HG02981 (cell line): ENCODE measurements around the gene NUBPL.
"Not testable (repeated sequence)": the region's sequence is repeated elsewhere in the genome, so short reads cannot be mapped to it uniquely, and the experiment has no call there.

Experiments
- ATAC-seq: cut with Tn5 transposase; IDR thresholded peaks from one replicate; pipeline ENCODE4 v1.9.1; 2021; ENCODE audit warnings: mild to moderate bottlenecking, moderate library complexity; ENCODE audit not compliant: unreplicated experiment

Gene NUBPL

GRCh38 chr14:31718985-31719384 lies 157.8 kb downstream of the NUBPL start:
- ATAC-seq, result no peak

DNA sequence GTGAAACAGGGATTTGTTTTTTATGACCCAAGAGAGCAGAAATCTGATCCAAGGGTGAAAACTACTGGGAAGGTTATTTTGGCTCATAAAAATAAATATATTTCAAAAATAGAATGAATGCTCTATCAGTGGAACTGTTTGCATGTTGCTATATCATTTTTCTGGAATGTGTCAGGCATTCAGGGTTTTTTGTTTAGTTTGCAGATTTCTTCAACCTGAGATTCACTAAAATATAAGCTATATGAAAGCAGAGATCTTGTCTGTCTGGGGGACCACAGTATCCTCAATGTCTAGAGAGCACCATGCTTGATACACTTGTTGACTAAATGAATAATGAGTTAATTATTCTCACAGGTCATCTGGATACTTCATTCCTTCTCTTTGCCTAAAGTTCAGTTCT lies 165.1 kb downstream of the NUBPL start:
- no peak for ATAC-seq

GRCh38 chr14:31727797-31728196 lies 166.6 kb downstream of the NUBPL start:
- no peak for ATAC-seq

GRCh38 chr14:31740688-31741087 lies 179.5 kb downstream of the NUBPL start:
- no peak for ATAC-seq

- no peak for ATAC-seq
Measured at GRCh38 chr14:31745741-31746140, 184.5 kb downstream of the NUBPL start.

DNA sequence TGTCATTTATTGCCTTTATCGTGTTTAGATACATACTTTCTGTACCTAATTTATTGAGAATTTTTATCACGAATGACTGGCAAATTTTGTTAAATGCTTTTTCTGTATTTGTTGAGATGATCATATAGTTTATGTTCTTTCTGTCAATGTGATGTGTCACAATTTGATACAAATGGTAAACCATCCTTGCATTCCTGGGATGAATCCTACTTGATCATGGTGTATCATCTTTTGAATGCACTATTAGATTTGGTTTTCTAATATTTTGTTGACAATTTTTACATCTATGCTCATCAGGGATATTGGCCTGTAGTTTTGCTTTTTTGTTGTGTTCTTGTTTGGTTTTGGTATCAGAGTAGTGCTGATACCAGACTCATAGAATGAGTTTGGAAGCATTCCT lies 185.1 kb downstream of the NUBPL start:
- no peak for ATAC-seq

- no peak for ATAC-seq
Measured at GRCh38 chr14:31749275-31749674, 188.1 kb downstream of the NUBPL start.

DNA sequence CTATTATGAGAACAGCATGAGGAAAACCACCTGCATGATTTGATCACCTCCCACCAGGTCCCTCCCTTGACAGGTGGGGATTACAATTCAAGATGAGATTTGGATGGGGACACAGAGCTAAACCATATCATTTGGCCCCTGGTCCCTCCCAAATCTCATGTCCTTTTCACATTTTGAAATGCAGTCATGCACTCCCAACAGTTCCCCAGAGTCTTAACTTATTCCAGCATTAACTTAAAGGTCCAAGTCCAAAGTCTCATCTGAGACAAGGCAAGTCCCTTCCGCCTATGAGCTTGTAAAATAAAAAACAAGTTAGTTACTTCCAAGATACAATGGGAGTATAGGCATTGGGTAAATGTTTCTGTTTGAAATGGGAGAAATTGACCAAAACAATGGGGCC lies 189.8 kb downstream of the NUBPL start:
- not testable (repeated sequence) for ATAC-seq

DNA sequence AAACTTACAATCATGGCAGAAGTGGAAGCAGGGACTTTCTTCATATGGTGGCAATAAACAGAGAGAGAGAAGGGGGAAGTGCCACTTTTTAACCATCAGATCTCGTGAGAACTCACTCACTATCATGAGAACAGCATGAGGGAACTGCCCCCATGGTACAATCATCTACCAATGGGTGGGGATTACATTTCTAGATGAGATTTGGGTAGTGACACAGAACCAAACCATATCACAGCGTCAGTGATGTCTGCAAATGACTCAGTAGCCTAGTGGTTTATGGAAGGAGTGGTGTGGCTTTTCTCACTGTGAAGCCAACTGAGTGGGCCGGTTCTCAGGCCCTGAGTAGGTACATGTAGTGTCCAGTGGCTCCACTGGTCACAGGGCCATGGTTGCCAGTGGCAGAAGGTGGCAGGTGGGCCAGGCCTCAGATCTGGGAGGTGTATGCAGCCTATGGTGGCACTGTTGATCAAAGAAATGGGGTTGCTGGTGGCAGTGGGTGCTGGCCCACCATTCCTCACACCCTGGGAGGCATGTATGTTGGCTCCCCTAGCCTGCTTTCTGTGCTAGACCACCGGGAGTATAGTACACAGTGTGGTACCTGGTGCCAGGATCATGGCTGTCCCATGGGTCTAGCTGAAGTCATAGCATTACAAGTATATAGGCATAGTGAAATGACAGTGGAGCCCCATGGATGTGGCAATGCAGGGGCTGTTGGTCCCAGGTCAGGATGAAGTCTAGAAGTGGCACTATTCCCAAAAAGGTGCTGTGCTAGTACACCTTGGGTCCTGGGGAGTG lies 191.9 kb downstream of the NUBPL start:
- no peak for ATAC-seq

DNA sequence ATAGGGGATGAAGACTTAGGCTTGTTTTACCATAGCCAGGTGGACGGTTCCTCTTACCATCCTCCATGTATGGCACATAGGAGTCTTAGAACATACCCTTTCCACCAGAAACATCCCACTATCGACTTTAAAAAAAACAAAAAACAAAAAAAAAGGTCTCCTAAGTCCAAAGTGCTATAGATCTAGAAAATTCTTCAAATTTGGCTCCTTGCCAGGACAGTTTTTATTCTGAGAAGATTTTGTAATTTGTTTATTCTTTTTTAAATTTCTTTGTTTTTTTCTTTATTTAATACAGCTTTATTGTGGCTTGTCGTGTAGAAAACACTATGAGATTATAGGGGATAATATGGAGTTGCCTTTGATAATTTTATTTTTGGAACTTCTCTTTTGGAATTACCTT lies 197.7 kb downstream of the NUBPL start:
- no peak for ATAC-seq

- ATAC-seq, result no peak
Measured at GRCh38 chr14:31760277-31760676, 199.1 kb downstream of the NUBPL start.

GRCh38 chr14:31761325-31761724 lies 200.1 kb downstream of the NUBPL start:
- ATAC-seq, result no peak

- ATAC-seq, result no peak
Measured at GRCh38 chr14:31763041-31763440, 201.8 kb downstream of the NUBPL start.

- no peak for ATAC-seq
Measured at GRCh38 chr14:31766315-31766892, 205.2 kb downstream of the NUBPL start.

GRCh38 chr14:31768355-31768754 lies 207.2 kb downstream of the NUBPL start:
- ATAC-seq, result no peak

- ATAC-seq, result no peak
Measured at GRCh38 chr14:31770271-31770670, 209.1 kb downstream of the NUBPL start.

- no peak for ATAC-seq
Measured at GRCh38 chr14:31774567-31774966, 213.4 kb downstream of the NUBPL start.

DNA sequence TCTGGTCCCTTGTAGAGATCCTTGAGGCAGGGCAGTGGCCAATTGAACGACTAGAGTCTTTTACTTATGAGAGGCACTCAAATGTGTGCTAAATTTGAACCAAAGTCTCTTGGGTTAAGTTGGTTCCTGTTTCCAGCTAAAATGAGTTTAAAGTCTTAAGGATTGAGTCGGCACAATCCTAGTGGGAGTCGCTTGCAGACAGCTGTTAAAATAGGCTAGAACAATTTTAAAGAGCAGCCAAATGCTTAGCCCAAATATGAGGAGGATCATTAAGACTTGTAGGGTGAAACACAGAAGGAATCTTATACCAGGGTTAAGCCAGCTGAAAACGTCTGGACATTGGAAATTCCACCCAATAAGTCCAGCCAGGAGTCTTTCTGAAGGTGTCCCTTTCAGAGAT lies 216.1 kb downstream of the NUBPL start:
- no peak for ATAC-seq

DNA sequence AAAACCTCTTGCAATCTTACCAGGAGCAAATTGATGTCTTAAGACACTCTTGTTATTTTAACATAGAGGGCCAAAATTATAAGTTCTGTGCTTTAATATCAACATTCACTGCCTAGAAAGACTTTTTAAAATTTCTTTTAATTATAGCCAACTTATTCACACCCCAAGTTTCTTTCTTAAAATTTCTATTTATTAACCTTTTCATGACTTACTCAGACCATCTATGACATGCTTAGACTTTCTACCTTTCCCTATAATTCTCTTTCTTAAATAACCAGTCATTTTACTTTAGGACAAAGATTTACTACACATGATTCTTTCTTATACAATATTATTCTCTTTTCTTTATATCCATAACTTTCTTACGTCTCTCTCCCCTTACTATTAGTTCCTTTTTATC lies 220.4 kb downstream of the NUBPL start:
- no peak for ATAC-seq

- ATAC-seq, result no peak
Measured at GRCh38 chr14:31785574-31785973, 224.4 kb downstream of the NUBPL start.

DNA sequence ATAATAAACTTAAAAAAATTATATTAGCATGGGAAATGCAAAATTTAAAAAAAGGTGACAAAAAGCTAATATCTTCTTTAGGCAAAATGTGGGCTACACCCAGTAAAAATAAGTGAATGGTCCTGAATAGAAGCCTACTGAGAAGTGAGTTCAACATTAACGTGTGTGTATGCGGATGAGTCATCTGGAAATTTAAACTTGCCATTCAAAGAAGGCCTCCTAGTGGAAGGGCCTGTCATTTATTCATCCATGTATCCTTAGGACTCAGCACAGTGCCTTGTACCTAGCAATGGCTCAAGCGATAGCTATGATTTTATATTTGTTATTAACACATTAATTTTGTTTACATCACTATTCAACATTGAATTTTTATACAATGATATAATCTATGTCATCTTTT lies 226.2 kb downstream of the NUBPL start:
- ATAC-seq, result no peak

DNA sequence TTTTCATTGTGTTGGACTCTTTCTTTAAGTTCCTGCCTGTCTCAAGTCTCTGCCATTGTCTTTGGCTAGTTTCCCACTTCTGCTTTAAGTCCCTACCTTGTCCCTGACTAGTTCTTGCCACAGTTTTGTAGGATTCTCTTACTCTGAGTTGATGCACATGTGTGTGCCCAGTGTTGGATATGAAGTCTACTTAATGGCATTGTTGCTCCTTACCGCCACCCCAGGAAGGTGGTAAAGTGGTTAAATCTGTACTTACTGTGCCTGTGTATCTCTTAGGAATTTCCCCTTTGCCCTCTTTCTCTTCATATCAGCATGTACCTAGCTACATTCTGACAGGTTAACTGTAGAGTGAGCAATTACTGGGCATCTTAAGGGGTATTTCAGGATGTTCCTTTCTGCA lies 227.1 kb downstream of the NUBPL start:
- ATAC-seq, result no peak

- no peak for ATAC-seq
Measured at GRCh38 chr14:31792726-31793125, 231.5 kb downstream of the NUBPL start.
